Gastroesophageal sphincter (tissue), 4 donors: Measurements from ENCODE around the gene EEFSEC. TPM values are rescaled to one million over a fixed set of nuclear protein-coding genes. Genes with fewer than 3 reads are reported as not detected.

Source experiments
- ATAC-seq: fragments of 150-250 bp; one replicate; pipeline ENCODE4 v1.9.1; 2016; ENCODE audit warnings: mild to moderate bottlenecking, moderate library complexity
- H3K27ac ChIP-seq, 4 donors: fragments of 200-600 bp; sonication (generic) in 3 of 4; 1 replicate in 3 of 4; 2 replicates in 1 of 4; pipeline ENCODE4 v1.5.1; 2016 to 2019
- H3K27me3 ChIP-seq: fragments of 200-600 bp; sonication (generic); one replicate; pipeline ENCODE4 v1.5.1; 2019
- H3K36me3 ChIP-seq, 2 donors: fragments of 200-600 bp; sonication (generic); one replicate each; pipeline ENCODE4 v1.5.1; 2019; ENCODE audit warnings: control low read depth in 1 of 2
- H3K4me1 ChIP-seq, 3 donors: fragments of 200-600 bp; sonication (generic); 1 replicate in 2 of 3; 2 replicates in 1 of 3; pipeline ENCODE4 v1.5.1; 2016 to 2019; ENCODE audit warnings: control low read depth in 2 of 3
- H3K4me3 ChIP-seq, 2 donors: fragments of 200-600 bp; sonication (generic); one replicate each; pipeline ENCODE4 v1.5.1; 2019; ENCODE audit warnings: mild to moderate bottlenecking in 1 of 2, moderate library complexity in 1 of 2
- H3K9me3 ChIP-seq, 3 donors: fragments of 200-600 bp; sonication (generic); one replicate each; pipeline ENCODE4 v1.5.1; 2017 to 2019; ENCODE audit warnings: control low read depth in 2 of 3
- EP300 ChIP-seq: sonication (generic); formaldehyde crosslinking; IDR thresholded peaks from one replicate; pipeline ENCODE4 v1.6.1; 2017; ENCODE audit warnings: antibody characterized with exemption, mild to moderate bottlenecking
- POLR2A ChIP-seq, 2 donors: fragments of 450-650 bp; IDR thresholded peaks; one replicate each; pipeline ENCODE4 v1.6.1; 2017; ENCODE audit warnings: antibody characterized with exemption in 2 of 2, mild to moderate bottlenecking in 2 of 2, moderate library complexity in 1 of 2
- POLR2AphosphoS5 ChIP-seq: sonication (generic); formaldehyde crosslinking; IDR thresholded peaks from one replicate; pipeline ENCODE4 v1.6.1; 2017; ENCODE audit warnings: antibody characterized with exemption
- whole genome bisulfite sequencing, 2 donors: methylation state at CpG; one replicate each; pipeline ENCODE4 v1.1.5; 2018; ENCODE audit warnings: low coverage in 1 of 2; 5-methylcytosine and 5-hydroxymethylcytosine counted together
- total RNA-seq, 4 donors: library from RNA; depleted of rRNA; stranded (reverse); fragments of >200 nt; gene quantifications; one replicate each; pipeline ENCODE4 v1.1.0, GENCODE V29; 2016
- TF ChIP-seq, protein P1 (sequence below), 4 experiments: fragments of 200-600 bp in 2 of 4; fragments of 450-650 bp in 2 of 4; sonication (generic) in 1 of 4; IDR thresholded peaks; one replicate each; pipeline ENCODE4 v1.5.1; 2017 to 2019; ENCODE audit warnings: antibody characterized with exemption in 4 of 4, mild to moderate bottlenecking in 2 of 4, moderate library complexity in 2 of 4

EEFSEC gene
- total RNA-seq, 4 donors from 2014 or later = 5.8 to 16.5 (median 11.4) TPM

DNA sequence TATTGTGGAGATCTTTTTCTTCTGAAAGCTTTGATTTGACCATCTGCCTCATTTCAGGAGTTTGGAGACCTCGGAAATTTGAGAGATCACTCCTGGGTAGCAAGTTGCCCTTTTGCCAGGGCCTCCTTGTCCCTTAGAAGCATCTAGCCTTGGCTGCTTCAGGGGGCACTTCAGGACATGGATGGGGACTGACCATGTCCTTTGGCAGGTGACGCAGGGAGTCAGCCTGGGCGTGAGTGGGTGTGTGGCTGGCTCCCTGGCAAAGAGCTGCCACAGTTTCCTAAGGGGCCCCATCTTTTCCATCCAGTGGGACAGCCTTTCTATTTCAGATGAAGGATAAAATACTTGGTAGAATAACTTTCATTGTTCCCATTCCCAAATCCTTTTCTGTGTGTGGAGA, 27.6 kb downstream of the EEFSEC start:
- WGBS, 2 donors = 63 to 100% methylated on average over 1 to 2 of the region's 3 CpGs
- Histone ChIP-seq H3K27me3 (no peaks in the 10 kb centered on the region), H3K36me3 (no peaks in the 10 kb centered on the region), H3K27ac (no peak overlapping the region), H3K9me3 (no peaks in the 10 kb centered on the region), H3K4me3 (no peak overlapping the region), H3K4me1 (peaks cover 0 to 20% (median 0%) of the 10 kb centered on the region in 3 donors)
- ATAC-seq = no peak
- TF ChIP-seq, protein P1, sequence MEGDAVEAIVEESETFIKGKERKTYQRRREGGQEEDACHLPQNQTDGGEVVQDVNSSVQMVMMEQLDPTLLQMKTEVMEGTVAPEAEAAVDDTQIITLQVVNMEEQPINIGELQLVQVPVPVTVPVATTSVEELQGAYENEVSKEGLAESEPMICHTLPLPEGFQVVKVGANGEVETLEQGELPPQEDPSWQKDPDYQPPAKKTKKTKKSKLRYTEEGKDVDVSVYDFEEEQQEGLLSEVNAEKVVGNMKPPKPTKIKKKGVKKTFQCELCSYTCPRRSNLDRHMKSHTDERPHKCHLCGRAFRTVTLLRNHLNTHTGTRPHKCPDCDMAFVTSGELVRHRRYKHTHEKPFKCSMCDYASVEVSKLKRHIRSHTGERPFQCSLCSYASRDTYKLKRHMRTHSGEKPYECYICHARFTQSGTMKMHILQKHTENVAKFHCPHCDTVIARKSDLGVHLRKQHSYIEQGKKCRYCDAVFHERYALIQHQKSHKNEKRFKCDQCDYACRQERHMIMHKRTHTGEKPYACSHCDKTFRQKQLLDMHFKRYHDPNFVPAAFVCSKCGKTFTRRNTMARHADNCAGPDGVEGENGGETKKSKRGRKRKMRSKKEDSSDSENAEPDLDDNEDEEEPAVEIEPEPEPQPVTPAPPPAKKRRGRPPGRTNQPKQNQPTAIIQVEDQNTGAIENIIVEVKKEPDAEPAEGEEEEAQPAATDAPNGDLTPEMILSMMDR (IDR thresholded peaks at IDR 0.05) = no peak
- no peak for TF ChIP-seq EP300
- TF ChIP-seq POLR2A (IDR thresholded peaks at IDR 0.05) = no peak
- no peak for TF ChIP-seq POLR2AphosphoS5

DNA sequence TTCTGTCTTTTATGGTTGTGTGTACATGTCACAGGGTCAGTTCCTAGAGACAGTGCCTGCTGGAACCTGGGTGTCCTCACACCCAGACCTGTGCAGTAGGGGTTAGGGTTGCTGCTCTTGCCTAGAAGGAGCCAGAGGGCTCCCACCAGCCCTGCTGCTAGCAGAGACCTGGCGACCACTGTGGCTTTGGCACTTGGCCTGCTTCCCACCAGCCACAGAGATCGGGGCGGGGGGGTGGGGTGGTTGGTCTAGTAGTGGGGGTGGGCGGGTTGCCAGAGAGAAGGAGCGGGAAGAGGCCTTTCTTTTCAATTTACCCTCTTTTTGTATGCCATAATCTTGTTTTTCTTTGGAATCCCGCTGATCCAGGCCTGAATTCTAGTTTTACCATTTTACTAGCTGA, 29.4 kb downstream of the EEFSEC start:
- no peak for ATAC-seq
- Histone ChIP-seq H3K4me3 (no peak overlapping the region), H3K36me3 (no peaks in the 10 kb centered on the region), H3K4me1 (peaks cover 0 to 20% (median 0%) of the 10 kb centered on the region in 3 donors), H3K27ac (no peak overlapping the region), H3K27me3 (no peaks in the 10 kb centered on the region), H3K9me3 (no peaks in the 10 kb centered on the region)
- TF ChIP-seq, protein P1 (IDR thresholded peaks at IDR 0.05) = no peak
- no peak for TF ChIP-seq POLR2AphosphoS5
- TF ChIP-seq EP300 = no peak
- WGBS, 2 donors = 53 to 100% methylated on average over 1 to 4 of the region's 6 CpGs

DNA sequence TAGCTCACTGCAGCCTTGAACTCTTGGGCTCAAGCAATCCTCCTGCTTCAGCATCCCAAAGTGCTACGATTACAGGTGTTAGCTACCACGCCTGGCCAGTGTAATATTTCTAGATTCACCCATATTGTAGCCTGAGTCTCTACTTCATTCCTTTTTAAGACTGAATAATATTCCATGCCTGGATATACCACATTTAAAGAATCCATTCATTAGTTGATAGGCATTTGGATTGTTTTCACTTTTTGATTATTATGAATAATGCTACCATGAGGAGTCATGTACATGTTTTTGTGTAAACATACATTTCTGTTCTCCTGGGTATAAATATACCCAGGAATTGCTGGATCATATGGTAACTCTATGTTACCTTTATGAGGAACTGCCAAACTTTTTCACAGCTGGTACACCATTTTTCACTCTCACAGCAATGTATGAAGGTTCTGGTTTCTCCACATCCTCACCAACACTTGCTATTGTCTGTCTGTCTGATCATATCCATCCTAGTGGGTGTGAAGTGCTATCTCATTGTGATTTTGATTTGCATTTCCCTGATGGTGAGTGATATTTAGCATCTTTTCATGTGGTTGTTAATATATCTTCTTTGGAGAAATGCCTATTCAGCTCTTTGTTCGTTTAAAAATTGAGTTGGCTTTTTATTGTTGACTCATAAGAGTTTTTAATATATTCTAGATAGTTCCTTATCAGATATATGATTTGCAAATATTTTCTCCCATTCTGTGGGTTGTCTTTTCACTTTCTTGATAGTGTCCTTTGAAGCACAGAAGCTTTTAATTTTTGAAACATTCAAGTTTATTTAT, 32.6 kb downstream of the EEFSEC start:
- no peaks in the 10 kb centered on the region for H3K27me3 ChIP-seq
- TF ChIP-seq, protein P1 (IDR thresholded peaks at IDR 0.05) = no peak
- TF ChIP-seq POLR2AphosphoS5 = no peak
- TF ChIP-seq POLR2A (IDR thresholded peaks at IDR 0.05) = no peak
- TF ChIP-seq EP300 = no peak

DNA sequence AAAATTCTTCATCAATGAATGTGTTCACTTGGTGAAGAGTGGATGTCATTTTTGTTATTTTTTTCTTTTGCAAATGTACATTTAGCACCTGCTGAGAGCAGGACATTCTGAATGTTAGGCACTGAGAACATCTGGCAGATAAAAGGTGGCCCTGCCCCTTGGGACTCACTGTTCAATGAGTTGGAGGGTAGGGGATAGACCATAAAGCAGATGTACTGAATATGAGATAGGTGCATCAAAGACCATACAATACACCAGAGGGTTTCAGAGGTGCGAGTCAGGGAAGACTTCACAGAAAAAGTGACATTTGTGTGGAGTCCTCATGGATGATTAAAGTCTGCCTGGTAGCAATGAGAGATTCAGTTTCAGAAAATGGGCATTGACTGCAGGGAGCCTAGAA, 34.2 kb downstream of the EEFSEC start:
- WGBS, 2 donors = 100% methylated on average over 1 of the region's 1 CpG
- TF ChIP-seq POLR2A (IDR thresholded peaks at IDR 0.05) = no peak
- TF ChIP-seq POLR2AphosphoS5 = no peak
- TF ChIP-seq EP300 = no peak
- TF ChIP-seq, protein P1 (IDR thresholded peaks at IDR 0.05) = no peak
- Histone ChIP-seq H3K36me3 (no peaks in the 10 kb centered on the region), H3K4me3 (no peak overlapping the region), H3K27ac (no peak overlapping the region), H3K4me1 (no peaks in the 10 kb centered on the region), H3K27me3 (no peaks in the 10 kb centered on the region), H3K9me3 (no peaks in the 10 kb centered on the region)
- ATAC-seq = no peak

More for the DNA sequence above, 32.6 kb downstream of the EEFSEC start:
- peaks cover 0 to 5% (median 0%) of the 10 kb centered on the region in 3 donors for H3K4me1 ChIP-seq
- H3K27ac ChIP-seq = no peak overlapping the region
- H3K9me3 ChIP-seq = no peaks in the 10 kb centered on the region
- no peak overlapping the region for H3K4me3 ChIP-seq
- 95 to 98% methylated on average over 3 of the region's 3 CpGs for WGBS, 2 donors
- ATAC-seq = no peak
- H3K36me3 ChIP-seq = no peaks in the 10 kb centered on the region

DNA sequence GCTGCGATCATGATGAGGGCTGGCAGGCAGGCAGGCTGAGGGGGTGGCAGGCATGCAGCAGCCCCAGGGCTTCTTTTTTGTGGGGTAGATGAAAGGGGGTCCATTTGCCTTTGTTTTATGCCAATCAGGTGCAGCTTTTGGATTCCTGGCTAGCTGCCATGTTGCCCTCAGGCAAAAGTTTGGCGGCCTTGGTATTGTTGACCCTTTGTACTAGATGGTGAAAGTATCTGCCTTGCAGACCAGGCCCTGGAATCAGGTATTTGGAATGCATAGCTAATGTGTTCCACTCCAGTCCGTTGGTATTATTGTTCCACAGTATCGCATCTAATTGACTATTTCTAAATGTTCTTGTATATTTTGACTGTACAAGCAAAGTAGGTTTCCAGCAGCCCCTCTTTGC, 35.0 kb downstream of the EEFSEC start:
- WGBS, 2 donors = 80 to 89% methylated on average over 4 of the region's 4 CpGs
- Histone ChIP-seq H3K36me3 (no peaks in the 10 kb centered on the region), H3K4me3 (no peak overlapping the region), H3K27me3 (no peaks in the 10 kb centered on the region), H3K27ac (no peak overlapping the region), H3K4me1 (peaks cover 0 to 4% (median 0%) of the 10 kb centered on the region in 3 donors), H3K9me3 (no peaks in the 10 kb centered on the region)
- TF ChIP-seq EP300 (no peak), POLR2A (IDR thresholded peaks at IDR 0.05) (no peak), POLR2AphosphoS5 (no peak)
- TF ChIP-seq, protein P1 (IDR thresholded peaks at IDR 0.05) = no peak
- ATAC-seq = no peak
